K562 (cell line): ENCODE measurements around the gene MED19.

ENCODE experiments used
- BCLAF1 ChIP-seq, 2 experiments: fragments of 450-650 bp in 1 of 2; IDR thresholded peaks; 2 replicates each; pipeline ENCODE4 v1.6.1; 2011 to 2017; ENCODE audit warnings: low read depth in 2 of 2, antibody characterized with exemption in 1 of 2, borderline replicate concordance in 1 of 2, low read length in 1 of 2, mild to moderate bottlenecking in 1 of 2, mixed read lengths in 1 of 2; ENCODE audit not compliant: control insufficient read depth in 1 of 2
- BDP1 ChIP-seq: IDR thresholded peaks from 3 replicates; pipeline ENCODE4 v1.6.1; 2011; ENCODE audit not compliant: insufficient read length, insufficient read depth
- CTCF ChIP-seq, 3 experiments: IDR thresholded peaks in 2 of 3; conservative IDR thresholded peaks in 1 of 3; 2 replicates each; pipeline ENCODE4 v1.5.1; 2011 to 2012; ENCODE audit warnings: low read length in 3 of 3, mild to moderate bottlenecking in 3 of 3, control low read depth in 2 of 3, improper control_type of control experiment in 1 of 3, inconsistent platforms in 1 of 3, low read depth in 1 of 3, mixed read lengths in 1 of 3, moderate library complexity in 1 of 3; ENCODE audit not compliant: insufficient read depth in 2 of 3
- FOXJ3 ChIP-seq: sonication (generic); formaldehyde crosslinking; IDR thresholded peaks from 2 replicates; pipeline ENCODE4 v1.4.0; 2020; ENCODE audit warnings: mild to moderate bottlenecking, missing genetic modification reagents
- HNRNPLL ChIP-seq: fragments of 200-400 bp; formaldehyde crosslinking; IDR thresholded peaks from 2 replicates; pipeline ENCODE4 v1.6.1; 2017; ENCODE audit warnings: low read length, low read depth, mild to moderate bottlenecking; ENCODE audit not compliant: poor library complexity, severe bottlenecking
- HNRNPUL1 ChIP-seq: fragments of 200-400 bp; formaldehyde crosslinking; IDR thresholded peaks from 2 replicates; pipeline ENCODE4 v1.6.1; 2017; ENCODE audit warnings: low read length
- MAFK ChIP-seq: IDR thresholded peaks from 2 replicates; pipeline ENCODE4 v1.6.1; 2011; ENCODE audit warnings: low read length, improper control_type of control experiment
- MXI1 ChIP-seq: IDR thresholded peaks from 2 replicates; pipeline ENCODE4 v1.6.1; 2011; ENCODE audit warnings: low read depth, mild to moderate bottlenecking, improper control_type of control experiment, low read length
- POLR2AphosphoS5 ChIP-seq: IDR thresholded peaks from 2 replicates; pipeline ENCODE4 v1.6.1; 2011; ENCODE audit warnings: mild to moderate bottlenecking, low read depth, low read length, moderate library complexity; ENCODE audit not compliant: control insufficient read depth, insufficient read depth
- TSHZ1 ChIP-seq: fragments of 250-450 bp; sonication (Bioruptor Pico); IDR thresholded peaks from 2 replicates; pipeline ENCODE4 v1.4.0; 2020; ENCODE audit warnings: mild to moderate bottlenecking, moderate library complexity
- ZKSCAN1 ChIP-seq: fragments of 150-350 bp; IDR thresholded peaks from 2 replicates; pipeline ENCODE4 v1.6.1; 2016; ENCODE audit warnings: low read depth, low read length
- ZNF121 ChIP-seq: sonication (generic); formaldehyde crosslinking; conservative IDR thresholded peaks from 2 replicates; pipeline ENCODE4 v1.8.0; 2022; ENCODE audit warnings: missing genetic modification reagents
- ZNF253 ChIP-seq: fragments of 250-450 bp; sonication (Bioruptor Pico); conservative IDR thresholded peaks from 2 replicates; pipeline ENCODE4 v1.6.1; 2021; ENCODE audit warnings: mild to moderate bottlenecking

- TF ChIP-seq POLR2AphosphoS5 (no peak), BCLAF1 (IDR thresholded peaks at IDR 0.05; ENCODE audit: borderline replicate concordance in 1 of 2, control insufficient read depth in 1 of 2, low read depth in 2 of 2, low read length in 1 of 2) (no peak), ZKSCAN1 (no peak), BDP1 (no peak), MXI1 (no peak), HNRNPLL (no peak), CTCF (IDR thresholded peaks at IDR 0.05 in 2 of 3, conservative IDR thresholded peaks at IDR 0.05 in 1 of 3; ENCODE audit: insufficient read depth in 2 of 3, low read depth in 1 of 3, low read length in 3 of 3) (no peak), FOXJ3 (no peak), TSHZ1 (CRISPR knock-in tag) (no peak), ZNF253 (CRISPR knock-in tag) (no peak), MAFK (no peak), HNRNPUL1 (no peak), ZNF121 (CRISPR knock-in tag) (no peak)
Observed at GRCh38 chr11:57745206-57745605, 33.2 kb upstream of the MED19 start.
